ENCODE measurements around the gene OR5AU1.
A peak's percentile ranks its signal among the peaks of the same experiment; 100 is the strongest.

The OR5AU1 gene

GRCh38 chr14:21155963-21156362, at the start of gene OR5AU1:
Gene OR5AU1 (minus strand): TSS chr14:21156063. CDS start chr14:21155872, 191 bp downstream.
- no peak for DNase-seq (ENCODE audit: low spot score)

- no peak for DNase-seq (ENCODE audit: low spot score)
Measured at GRCh38 chr14:21205026-21205677, 49.3 kb upstream of the OR5AU1 start.

- no peak for DNase-seq (ENCODE audit: low spot score)
Measured at GRCh38 chr14:21204167-21205025, 48.5 kb upstream of the OR5AU1 start.

- DNase-seq (ENCODE audit: low spot score), result no peak
Measured at GRCh38 chr14:21203470-21204166, 47.8 kb upstream of the OR5AU1 start.

- no peak for DNase-seq (ENCODE audit: low spot score)
Measured at GRCh38 chr14:21202463-21203358, 46.8 kb upstream of the OR5AU1 start.

GRCh38 chr14:21201732-21202462, 46.0 kb upstream of the OR5AU1 start:
- DNase-seq (ENCODE audit: low spot score), result no peak

- no peak for DNase-seq (ENCODE audit: low spot score)
Measured at GRCh38 chr14:21200752-21201461, 45.0 kb upstream of the OR5AU1 start.

GRCh38 chr14:21199611-21200560, 44.0 kb upstream of the OR5AU1 start:
- no peak for DNase-seq (ENCODE audit: low spot score)

GRCh38 chr14:21197418-21198205, 41.7 kb upstream of the OR5AU1 start:
- no peak for DNase-seq (ENCODE audit: low spot score)

GRCh38 chr14:21194597-21194996, 38.7 kb upstream of the OR5AU1 start:
- no peak for DNase-seq (ENCODE audit: low spot score)

GRCh38 chr14:21192875-21193535, 37.1 kb upstream of the OR5AU1 start:
- no peak for DNase-seq (ENCODE audit: low spot score)

- DNase-seq (ENCODE audit: low spot score), result no peak
Measured at GRCh38 chr14:21192447-21192822, 36.6 kb upstream of the OR5AU1 start.

GRCh38 chr14:21191809-21192446, 36.1 kb upstream of the OR5AU1 start:
- DNase-seq (ENCODE audit: low spot score), result peak; percentile 75

- no peak for DNase-seq (ENCODE audit: low spot score)
Measured at GRCh38 chr14:21191261-21191808, 35.5 kb upstream of the OR5AU1 start.

- DNase-seq (ENCODE audit: low spot score), result no peak
Measured at GRCh38 chr14:21185491-21185890, 29.6 kb upstream of the OR5AU1 start.

- DNase-seq (ENCODE audit: low spot score), result no peak
Measured at GRCh38 chr14:21184254-21184653, 28.4 kb upstream of the OR5AU1 start.

- DNase-seq (ENCODE audit: low spot score), result no peak
Measured at GRCh38 chr14:21182166-21182565, 26.3 kb upstream of the OR5AU1 start.
